Lung microvascular endothelial cell (primary cell): ENCODE data around the gene TUBG1. TPM values are rescaled to one million over a fixed set of nuclear protein-coding genes. Genes with fewer than 3 reads are reported as not detected.

ENCODE experiments used
- DNase-seq, 2 donors: peaks; one replicate each; pipeline versions ENCODE4 v3.0.0 to v3.0.0-alpha.2; 2010; ENCODE audit warnings: low read depth in 2 of 2
- total RNA-seq: library from RNA; depleted of rRNA; stranded (reverse); fragments of >200 nt; gene quantifications from 2 replicates; pipeline ENCODE4 v1.2.1, GENCODE V29; 2014

The TUBG1 gene
- 15.3 and 16.3 TPM in 2 replicates for total RNA-seq

GRCh38 chr17:42609182-42609813 is at the start of gene TUBG1, which contains the start of gene RETREG3:
Gene TUBG1, plus strand, starts transcription at chr17:42609683. Its CDS starts 55 bp downstream, at chr17:42609738.
Gene RETREG3, minus strand, starts transcription at chr17:42609374. Its CDS starts 50 bp downstream, at chr17:42609324.
- DNase-seq, result peak; percentile 99

GRCh38 chr17:42560246-42560645 is 49.2 kb upstream of the TUBG1 start:
- no peak for DNase-seq

GRCh38 chr17:42561897-42562387 is 47.5 kb upstream of the TUBG1 start, which contains the start of gene COASY:
Gene COASY, plus strand, starts transcription at chr17:42562148. Its CDS starts 475 bp downstream, at chr17:42562623.
- peak; percentile 98 for DNase-seq

GRCh38 chr17:42562388-42563142 is 46.9 kb upstream of the TUBG1 start:
- peak in 1 of 2 donors; percentile 40 for DNase-seq

- no peak for DNase-seq
These were observed 46.4 kb upstream of the TUBG1 start for GRCh38 chr17:42563143-42563509.

GRCh38 chr17:42563543-42563942 is 45.9 kb upstream of the TUBG1 start:
- DNase-seq, result peak in 1 of 2 donors; percentile 12

GRCh38 chr17:42563950-42564349 is 45.5 kb upstream of the TUBG1 start:
- DNase-seq, result no peak

GRCh38 chr17:42564815-42565522 is 44.5 kb upstream of the TUBG1 start:
- DNase-seq, result no peak

GRCh38 chr17:42565523-42566214 is 43.8 kb upstream of the TUBG1 start:
- no peak for DNase-seq

GRCh38 chr17:42566215-42566882 is 43.1 kb upstream of the TUBG1 start:
- DNase-seq, result no peak

GRCh38 chr17:42566883-42567573 is 42.5 kb upstream of the TUBG1 start, which contains the start of gene MLX:
Gene MLX, plus strand, starts transcription at chr17:42567100. Its CDS starts 25 bp downstream, at chr17:42567125.
- peak; percentile 90 to 92 for DNase-seq

GRCh38 chr17:42568341-42569111 is 41.0 kb upstream of the TUBG1 start:
- no peak for DNase-seq

GRCh38 chr17:42571435-42572225 is 37.9 kb upstream of the TUBG1 start:
- no peak for DNase-seq

- no peak for DNase-seq
These were observed 36.4 kb upstream of the TUBG1 start for GRCh38 chr17:42573095-42573494.

GRCh38 chr17:42574463-42574862 is 35.0 kb upstream of the TUBG1 start:
- DNase-seq, result no peak

GRCh38 chr17:42577140-42577531 is 32.3 kb upstream of the TUBG1 start:
- no peak for DNase-seq

GRCh38 chr17:42577532-42578281 is 31.8 kb upstream of the TUBG1 start, which contains the start of gene PSMC3IP:
Gene PSMC3IP, minus strand, starts transcription at chr17:42577729. Its CDS starts 43 bp downstream, at chr17:42577686.
- peak; percentile 95 for DNase-seq
